K562 (cell line): ENCODE data around the gene PLTP. TPM values are rescaled to one million over a fixed set of nuclear protein-coding genes. Genes with fewer than 3 reads are reported as not detected.

Experiments used
- BRCA1 ChIP-seq, 2 experiments: fragments of 450-650 bp in 1 of 2; sonication (generic) in 1 of 2; formaldehyde crosslinking in 1 of 2; IDR thresholded peaks; 2 replicates each; pipeline versions ENCODE4 v1.5.0 to v1.6.1; 2017 to 2020; ENCODE audit warnings: mild to moderate bottlenecking in 1 of 2, missing genetic modification reagents in 1 of 2
- HDGF ChIP-seq: fragments of 450-650 bp; IDR thresholded peaks from 2 replicates; pipeline ENCODE4 v1.6.1; 2016
- KAT7 ChIP-seq: sonication (generic); formaldehyde crosslinking; IDR thresholded peaks from 2 replicates; pipeline ENCODE4 v1.8.0; 2022; ENCODE audit warnings: missing genetic modification reagents, mild to moderate bottlenecking, borderline replicate concordance
- KDM1A ChIP-seq, 2 experiments: fragments of 450-650 bp; IDR thresholded peaks; 2 replicates each; pipeline ENCODE4 v1.6.1; 2016; ENCODE audit warnings: mild to moderate bottlenecking in 2 of 2
- MAFG ChIP-seq: fragments of 450-650 bp; conservative IDR thresholded peaks from 2 replicates; pipeline ENCODE4 v1.6.1; 2016; ENCODE audit warnings: missing genetic modification characterization, missing compliant biosample characterization
- MEF2A ChIP-seq: IDR thresholded peaks from 2 replicates; pipeline ENCODE4 v1.6.1; 2011; ENCODE audit warnings: low read depth, mild to moderate bottlenecking, low read length, moderate library complexity; ENCODE audit not compliant: control insufficient read depth
- NR2F6 ChIP-seq: fragments of 450-650 bp; formaldehyde crosslinking; IDR thresholded peaks from 2 replicates; pipeline ENCODE4 v1.4.0; 2020; ENCODE audit warnings: mild to moderate bottlenecking
- RNF219 ChIP-seq: fragments of 250-450 bp; sonication (Bioruptor Pico); IDR thresholded peaks from 2 replicates; pipeline ENCODE4 v1.5.0; 2022; ENCODE audit warnings: mild to moderate bottlenecking
- ZNF740 ChIP-seq, 3 experiments: fragments of 200-800 bp in 1 of 3; sonication (Bioruptor generic) in 1 of 3; sonication (generic) in 1 of 3; formaldehyde crosslinking in 1 of 3; IDR thresholded peaks; 2 replicates each; pipeline versions ENCODE4 v1.6.1 to v1.8.0; 2016 to 2022; ENCODE audit warnings: mild to moderate bottlenecking in 2 of 3, missing compliant biosample characterization in 2 of 3, missing genetic modification characterization in 2 of 3, missing genetic modification reagents in 1 of 3
- polyA plus RNA-seq, 8 experiments: library from polyadenylated mRNA; depleted of rRNA in 4 of 8; stranded (reverse) in 5 of 8; unstranded in 3 of 8; fragments of >200 nt; fragmentation: Nextera tagmentation in 2 of 8; fragmentation: Illumina TruSeq in 1 of 8; extraction: Ambion mirVana in 2 of 8; extraction: Trizol in 1 of 8; gene quantifications; 2 replicates each; pipeline versions ENCODE4 v1.2.1 to v1.2.3, GENCODE V29; 2011 to 2014; ENCODE audit warnings: inconsistent platforms in 1 of 8, missing spikeins in 1 of 8
- total RNA-seq, 7 experiments: library from RNA; depleted of rRNA in 6 of 7; stranded (reverse); fragments of >200 nt in 6 of 7; fragmentation: Illumina TruSeq in 2 of 7; extraction: Trizol in 2 of 7; gene quantifications; 2 replicates each; pipeline versions ENCODE4 v1.2.1 to v1.2.3, GENCODE V29; 2011 to 2021; ENCODE audit warnings: low replicate concordance in 1 of 7
- TF ChIP-seq, protein P1 (sequence below): fragments of 200-800 bp; sonication (Bioruptor generic); IDR thresholded peaks from 2 replicates; pipeline ENCODE4 v1.6.1; 2016; ENCODE audit warnings: missing genetic modification characterization, missing compliant biosample characterization
- TF ChIP-seq, protein P2 (sequence below): fragments of 150-350 bp; IDR thresholded peaks from 2 replicates; pipeline ENCODE4 v1.6.1; 2014; ENCODE audit warnings: low read depth, mild to moderate bottlenecking, low read length, borderline replicate concordance
- TF ChIP-seq, protein P3 (sequence below): fragments of 250-450 bp; sonication (Bioruptor Pico); IDR thresholded peaks from 2 replicates; pipeline ENCODE4 v1.6.1; 2021; ENCODE audit warnings: mild to moderate bottlenecking

Gene PLTP
- total and polyA plus RNA-seq, 9 of the 15 experiments (the other 6 are each of a cell fraction or from before 2014, with no cell fraction given): 2.8 to 29.3 (median 17.6) TPM

- TF ChIP-seq, protein P1, sequence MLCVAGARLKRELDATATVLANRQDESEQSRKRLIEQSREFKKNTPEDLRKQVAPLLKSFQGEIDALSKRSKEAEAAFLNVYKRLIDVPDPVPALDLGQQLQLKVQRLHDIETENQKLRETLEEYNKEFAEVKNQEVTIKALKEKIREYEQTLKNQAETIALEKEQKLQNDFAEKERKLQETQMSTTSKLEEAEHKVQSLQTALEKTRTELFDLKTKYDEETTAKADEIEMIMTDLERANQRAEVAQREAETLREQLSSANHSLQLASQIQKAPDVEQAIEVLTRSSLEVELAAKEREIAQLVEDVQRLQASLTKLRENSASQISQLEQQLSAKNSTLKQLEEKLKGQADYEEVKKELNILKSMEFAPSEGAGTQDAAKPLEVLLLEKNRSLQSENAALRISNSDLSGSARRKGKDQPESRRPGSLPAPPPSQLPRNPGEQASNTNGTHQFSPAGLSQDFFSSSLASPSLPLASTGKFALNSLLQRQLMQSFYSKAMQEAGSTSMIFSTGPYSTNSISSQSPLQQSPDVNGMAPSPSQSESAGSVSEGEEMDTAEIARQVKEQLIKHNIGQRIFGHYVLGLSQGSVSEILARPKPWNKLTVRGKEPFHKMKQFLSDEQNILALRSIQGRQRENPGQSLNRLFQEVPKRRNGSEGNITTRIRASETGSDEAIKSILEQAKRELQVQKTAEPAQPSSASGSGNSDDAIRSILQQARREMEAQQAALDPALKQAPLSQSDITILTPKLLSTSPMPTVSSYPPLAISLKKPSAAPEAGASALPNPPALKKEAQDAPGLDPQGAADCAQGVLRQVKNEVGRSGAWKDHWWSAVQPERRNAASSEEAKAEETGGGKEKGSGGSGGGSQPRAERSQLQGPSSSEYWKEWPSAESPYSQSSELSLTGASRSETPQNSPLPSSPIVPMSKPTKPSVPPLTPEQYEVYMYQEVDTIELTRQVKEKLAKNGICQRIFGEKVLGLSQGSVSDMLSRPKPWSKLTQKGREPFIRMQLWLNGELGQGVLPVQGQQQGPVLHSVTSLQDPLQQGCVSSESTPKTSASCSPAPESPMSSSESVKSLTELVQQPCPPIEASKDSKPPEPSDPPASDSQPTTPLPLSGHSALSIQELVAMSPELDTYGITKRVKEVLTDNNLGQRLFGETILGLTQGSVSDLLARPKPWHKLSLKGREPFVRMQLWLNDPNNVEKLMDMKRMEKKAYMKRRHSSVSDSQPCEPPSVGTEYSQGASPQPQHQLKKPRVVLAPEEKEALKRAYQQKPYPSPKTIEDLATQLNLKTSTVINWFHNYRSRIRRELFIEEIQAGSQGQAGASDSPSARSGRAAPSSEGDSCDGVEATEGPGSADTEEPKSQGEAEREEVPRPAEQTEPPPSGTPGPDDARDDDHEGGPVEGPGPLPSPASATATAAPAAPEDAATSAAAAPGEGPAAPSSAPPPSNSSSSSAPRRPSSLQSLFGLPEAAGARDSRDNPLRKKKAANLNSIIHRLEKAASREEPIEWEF (CRISPR knock-in tag): no peak
- TF ChIP-seq, protein P2, sequence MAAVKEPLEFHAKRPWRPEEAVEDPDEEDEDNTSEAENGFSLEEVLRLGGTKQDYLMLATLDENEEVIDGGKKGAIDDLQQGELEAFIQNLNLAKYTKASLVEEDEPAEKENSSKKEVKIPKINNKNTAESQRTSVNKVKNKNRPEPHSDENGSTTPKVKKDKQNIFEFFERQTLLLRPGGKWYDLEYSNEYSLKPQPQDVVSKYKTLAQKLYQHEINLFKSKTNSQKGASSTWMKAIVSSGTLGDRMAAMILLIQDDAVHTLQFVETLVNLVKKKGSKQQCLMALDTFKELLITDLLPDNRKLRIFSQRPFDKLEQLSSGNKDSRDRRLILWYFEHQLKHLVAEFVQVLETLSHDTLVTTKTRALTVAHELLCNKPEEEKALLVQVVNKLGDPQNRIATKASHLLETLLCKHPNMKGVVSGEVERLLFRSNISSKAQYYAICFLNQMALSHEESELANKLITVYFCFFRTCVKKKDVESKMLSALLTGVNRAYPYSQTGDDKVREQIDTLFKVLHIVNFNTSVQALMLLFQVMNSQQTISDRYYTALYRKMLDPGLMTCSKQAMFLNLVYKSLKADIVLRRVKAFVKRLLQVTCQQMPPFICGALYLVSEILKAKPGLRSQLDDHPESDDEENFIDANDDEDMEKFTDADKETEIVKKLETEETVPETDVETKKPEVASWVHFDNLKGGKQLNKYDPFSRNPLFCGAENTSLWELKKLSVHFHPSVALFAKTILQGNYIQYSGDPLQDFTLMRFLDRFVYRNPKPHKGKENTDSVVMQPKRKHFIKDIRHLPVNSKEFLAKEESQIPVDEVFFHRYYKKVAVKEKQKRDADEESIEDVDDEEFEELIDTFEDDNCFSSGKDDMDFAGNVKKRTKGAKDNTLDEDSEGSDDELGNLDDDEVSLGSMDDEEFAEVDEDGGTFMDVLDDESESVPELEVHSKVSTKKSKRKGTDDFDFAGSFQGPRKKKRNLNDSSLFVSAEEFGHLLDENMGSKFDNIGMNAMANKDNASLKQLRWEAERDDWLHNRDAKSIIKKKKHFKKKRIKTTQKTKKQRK: 0 out of 2 replicates have a peak, but pooled peaks have one; percentile 31
- TF ChIP-seq KDM1A (IDR thresholded peaks at IDR 0.05): no peak
- no peak for TF ChIP-seq ZNF740 (CRISPR knock-in tag; IDR thresholded peaks at IDR 0.05)
- no peak for TF ChIP-seq ZNF740 (tag; IDR thresholded peaks at IDR 0.05)
- TF ChIP-seq, protein P3, sequence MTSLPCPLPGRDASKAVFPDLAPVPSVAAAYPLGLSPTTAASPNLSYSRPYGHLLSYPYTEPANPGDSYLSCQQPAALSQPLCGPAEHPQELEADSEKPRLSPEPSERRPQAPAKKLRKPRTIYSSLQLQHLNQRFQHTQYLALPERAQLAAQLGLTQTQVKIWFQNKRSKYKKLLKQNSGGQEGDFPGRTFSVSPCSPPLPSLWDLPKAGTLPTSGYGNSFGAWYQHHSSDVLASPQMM (CRISPR knock-in tag): no peak
- no peak for TF ChIP-seq HDGF
- no peak for TF ChIP-seq KAT7 (CRISPR knock-in tag)
- no peak for TF ChIP-seq BRCA1 (IDR thresholded peaks at IDR 0.05)
- no peak for TF ChIP-seq BRCA1 (CRISPR knock-in tag; IDR thresholded peaks at IDR 0.05)
- peak; percentile 76 for TF ChIP-seq MEF2A
- TF ChIP-seq MAFG (tag): no peak
- no peak for TF ChIP-seq NR2F6 (CRISPR knock-in tag)
- TF ChIP-seq RNF219 (CRISPR knock-in tag): no peak
These were observed 20.7 kb downstream of the PLTP start, which contains the start of the genes CTSA and NEURL2 (continued) for GRCh38 chr20:45890985-45891983.
